GM12864 (cell line): ENCODE data around the gene PIF1.

Experiments used
- DNase-seq: peaks from one replicate; pipeline ENCODE4 v3.0.0-alpha.2; 2011; ENCODE audit warnings: low read depth
- H3K4me3 ChIP-seq: 2 replicates; pipeline ENCODE4 v1.5.1; 2011; ENCODE audit warnings: mild to moderate bottlenecking, low read depth, low read length, control low read depth
- CTCF ChIP-seq: IDR thresholded peaks from 2 replicates; pipeline ENCODE4 v1.5.1; 2011; ENCODE audit warnings: low read depth, mild to moderate bottlenecking, moderate library complexity, low read length, control low read depth, inconsistent platforms; ENCODE audit errors: missing control alignments

PIF1 gene

GRCh38 chr15:64809649-64810496 is 15.6 kb downstream of the PIF1 start:
- TF ChIP-seq CTCF, result peak; percentile 90
- no peak overlapping the region for H3K4me3 ChIP-seq

DNA sequence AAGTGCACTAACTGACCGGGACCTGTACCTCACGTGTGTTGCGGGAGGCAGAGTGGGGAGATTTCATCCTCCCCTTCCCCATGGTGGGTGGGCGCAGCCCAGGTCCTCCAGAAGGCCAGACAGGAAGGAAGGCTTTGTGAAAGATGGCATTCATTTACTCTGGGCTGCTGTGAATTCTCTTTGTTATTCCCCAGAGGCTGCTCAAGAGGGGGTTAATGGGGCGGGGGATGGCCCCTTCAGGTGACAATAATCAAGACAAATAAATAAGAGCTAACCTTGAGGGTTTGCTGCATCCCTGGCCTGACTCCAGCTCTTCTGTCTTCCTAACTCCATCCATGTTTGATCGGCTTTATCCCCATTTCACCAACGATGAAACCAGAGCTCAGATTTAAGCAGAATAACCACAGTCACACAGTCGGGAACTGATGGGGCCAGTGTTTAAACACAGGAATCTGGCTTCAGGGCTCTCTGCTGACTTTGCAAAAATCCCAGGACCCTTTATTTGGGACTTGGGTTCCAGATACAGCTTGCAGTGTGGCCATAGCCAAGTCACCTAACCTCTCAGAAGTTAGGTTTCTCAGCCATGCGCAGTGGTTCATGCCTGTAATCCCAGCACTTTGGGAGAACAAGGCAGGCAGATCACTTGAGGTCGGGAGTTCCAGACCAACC is 16.5 kb downstream of the PIF1 start:
- DNase-seq, result no peak
- TF ChIP-seq CTCF, result no peak
- no peak overlapping the region for H3K4me3 ChIP-seq

More at GRCh38 chr15:64809649-64810496, 15.6 kb downstream of the PIF1 start:
- DNase-seq, result no peak

- DNase-seq, result no peak
- H3K4me3 ChIP-seq, result no peak overlapping the region
- TF ChIP-seq CTCF, result no peak
Measured at GRCh38 chr15:64807751-64808222, 17.7 kb downstream of the PIF1 start.

DNA sequence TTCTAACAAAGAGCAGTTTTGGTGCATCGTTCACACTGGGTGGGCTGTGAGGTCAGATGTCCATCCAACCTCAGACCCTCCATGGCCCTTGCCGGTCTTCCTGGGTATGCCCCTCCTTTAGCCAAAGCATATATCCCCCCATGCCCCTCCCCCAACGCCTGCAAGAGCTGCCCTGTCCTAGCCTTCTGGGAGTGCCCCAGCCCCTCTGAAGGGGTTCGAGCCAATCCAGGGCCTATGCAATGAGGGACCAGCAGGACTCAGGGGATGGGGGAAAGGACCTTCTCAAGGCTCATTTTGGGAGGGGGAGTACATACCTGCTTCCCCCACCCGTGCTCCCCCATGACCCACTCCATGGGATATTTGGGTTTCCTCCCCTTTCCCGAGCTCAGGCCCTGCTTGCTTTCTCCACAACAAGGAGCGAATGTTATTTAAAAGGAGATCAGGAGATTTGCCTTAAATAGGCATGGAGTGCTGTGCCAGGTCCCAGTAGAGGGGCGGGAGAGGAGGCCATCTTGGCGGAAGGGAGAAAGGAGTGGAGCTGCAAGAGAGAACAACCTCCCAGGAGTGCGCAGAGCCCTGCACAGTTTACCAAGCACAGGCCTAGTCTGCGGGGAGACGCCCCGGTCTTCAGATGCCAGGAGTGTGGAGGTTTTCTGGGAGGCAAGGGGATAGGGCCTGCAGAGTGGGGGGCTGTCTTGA is 18.2 kb downstream of the PIF1 start:
- no peak for DNase-seq
- TF ChIP-seq CTCF, result no peak

GRCh38 chr15:64806509-64806908 is 18.9 kb downstream of the PIF1 start:
- TF ChIP-seq CTCF, result no peak
- no peak for DNase-seq
- H3K4me3 ChIP-seq, result no peak overlapping the region

More for the DNA sequence above, 18.2 kb downstream of the PIF1 start:
- H3K4me3 ChIP-seq, result no peak overlapping the region

DNA sequence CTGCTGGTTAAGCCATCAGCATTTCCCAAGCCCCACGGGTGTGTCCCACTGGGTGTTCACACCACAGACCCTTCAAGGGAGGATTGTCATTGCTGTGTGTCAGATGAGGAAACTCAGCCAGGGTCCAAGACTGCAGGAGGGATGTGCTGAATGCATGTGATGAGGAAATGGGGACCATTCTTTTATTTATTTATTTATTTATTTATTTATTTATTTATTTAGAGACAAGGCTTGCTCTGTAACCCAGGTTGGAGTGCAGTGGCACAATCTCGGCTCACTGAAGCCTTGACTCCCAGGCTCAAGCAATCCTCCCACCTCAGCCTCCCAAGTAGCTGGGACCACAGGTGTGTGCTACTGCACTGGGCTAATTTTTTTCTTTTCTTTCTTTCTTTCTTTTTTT is 20.8 kb downstream of the PIF1 start:
- no peak for DNase-seq
- no peak overlapping the region for H3K4me3 ChIP-seq
- no peak for TF ChIP-seq CTCF
